HL-60 (cell line): Measurements from ENCODE around the gene OSMR.

Experiments used
- DNase-seq, 2 experiments: peaks; one replicate each; pipeline ENCODE4 v3.0.0-alpha.2; 2010 to 2020; ENCODE audit warnings: low read depth in 1 of 2, low spot score in 1 of 2
- H3K27ac ChIP-seq: fragments of 250-450 bp; sonication (Bioruptor Pico); replicated peaks from 2 replicates; pipeline ENCODE4 v1.5.1; 2020; ENCODE audit warnings: mild to moderate bottlenecking, moderate library complexity
- H3K27me3 ChIP-seq: fragments of 250-450 bp; sonication (Bioruptor Pico); 2 replicates; pipeline ENCODE4 v1.5.1; 2021; ENCODE audit warnings: mild to moderate bottlenecking, moderate library complexity; ENCODE audit not compliant: insufficient read depth, poor library complexity, severe bottlenecking
- H3K4me3 ChIP-seq: replicated peaks from 2 replicates; pipeline ENCODE4 v1.5.1; 2011; ENCODE audit warnings: mild to moderate bottlenecking, control low read depth, low read length; ENCODE audit not compliant: insufficient read depth
- CTCF ChIP-seq: IDR thresholded peaks from one replicate; pipeline ENCODE4 v1.5.1; 2011; ENCODE audit warnings: low read length, control low read depth, inconsistent platforms; ENCODE audit not compliant: insufficient read depth
- GABPA ChIP-seq: IDR thresholded peaks from 2 replicates; pipeline ENCODE4 v1.6.1; 2012; ENCODE audit warnings: low read depth
- POLR2AphosphoS5 ChIP-seq: IDR thresholded peaks from 2 replicates; pipeline ENCODE4 v1.6.1; 2012; ENCODE audit warnings: low read depth
- REST ChIP-seq: IDR thresholded peaks from 2 replicates; pipeline ENCODE4 v1.6.1; 2012; ENCODE audit warnings: low read depth; ENCODE audit not compliant: insufficient replicate concordance
- SPI1 ChIP-seq: IDR thresholded peaks from 2 replicates; pipeline ENCODE4 v1.6.1; 2012; ENCODE audit warnings: low read depth, mild to moderate bottlenecking, borderline replicate concordance

The OSMR gene

GRCh38 chr5:38799556-38800377 is 46.0 kb upstream of the OSMR start:
- no peaks in the 10 kb centered on the region for H3K27me3 ChIP-seq
- TF ChIP-seq POLR2AphosphoS5 (no peak), REST (no peak)
- no peak overlapping the region for H3K27ac ChIP-seq
- no peak for DNase-seq
- no peak overlapping the region for H3K4me3 ChIP-seq

- TF ChIP-seq POLR2AphosphoS5 (no peak), GABPA (no peak), REST (no peak), SPI1 (no peak), CTCF (no peak)
- DNase-seq, result no peak
- Histone ChIP-seq H3K27me3 (no peaks in the 10 kb centered on the region), H3K4me3 (no peak overlapping the region), H3K27ac (no peak overlapping the region)
Measured at GRCh38 chr5:38800515-38800914, 45.3 kb upstream of the OSMR start.

- Histone ChIP-seq H3K27me3 (no peaks in the 10 kb centered on the region), H3K27ac (no peak overlapping the region), H3K4me3 (no peak overlapping the region)
- no peak for DNase-seq
- no peak for TF ChIP-seq REST
- no peak for TF ChIP-seq GABPA
- no peak for TF ChIP-seq CTCF
- TF ChIP-seq SPI1, result no peak
- TF ChIP-seq POLR2AphosphoS5, result no peak
Measured at GRCh38 chr5:38802125-38802524, 43.7 kb upstream of the OSMR start.
